Muscle of back (tissue), 11 donors: ENCODE data around the gene DOCK10. TPM values are rescaled to one million over a fixed set of nuclear protein-coding genes. Genes with fewer than 3 reads are reported as not detected.

Source experiments
- DNase-seq, 3 donors: peaks; one replicate each; pipeline versions ENCODE4 v3.0.0 to v3.0.0-alpha.2; 2013
- polyA plus RNA-seq, 10 donors: library from polyadenylated mRNA; unstranded; fragments of 120-200 nt; gene quantifications; one replicate each; pipeline ENCODE4 v1.2.1, GENCODE V29; 2013; ENCODE audit not compliant: insufficient read length in 10 of 10

DOCK10 gene
- polyA plus RNA-seq, 10 donors = 13.7 to 22.8 (median 19.6) TPM

- peak; percentile 44 to 83 (median 74) for DNase-seq
Observed at GRCh38 chr2:224837558-224837957, 204.7 kb downstream of the DOCK10 start.

- DNase-seq = no peak
Observed at GRCh38 chr2:224837066-224837465, 205.2 kb downstream of the DOCK10 start.

- no peak for DNase-seq
Observed at GRCh38 chr2:224836263-224836662, 206.0 kb downstream of the DOCK10 start.

- no peak for DNase-seq
Observed at GRCh38 chr2:224835405-224835804, 206.9 kb downstream of the DOCK10 start.

GRCh38 chr2:224833986-224834385 is 208.3 kb downstream of the DOCK10 start:
- no peak for DNase-seq

GRCh38 chr2:224832207-224832606 is 210.1 kb downstream of the DOCK10 start:
- no peak for DNase-seq

- DNase-seq = no peak
Observed at GRCh38 chr2:224831530-224831929, 210.7 kb downstream of the DOCK10 start.

GRCh38 chr2:224820283-224820991 is 221.8 kb downstream of the DOCK10 start:
- DNase-seq = no peak

- DNase-seq = no peak
Observed at GRCh38 chr2:224819075-224819474, 223.2 kb downstream of the DOCK10 start.

- no peak for DNase-seq
Observed at GRCh38 chr2:224817676-224818075, 224.6 kb downstream of the DOCK10 start.

- peak in 1 of 3 donors; percentile 69 for DNase-seq
Observed at GRCh38 chr2:224816816-224817215, 225.5 kb downstream of the DOCK10 start.

- DNase-seq = no peak
Observed at GRCh38 chr2:224813578-224813977, 228.7 kb downstream of the DOCK10 start.

GRCh38 chr2:224807153-224807964 is 234.9 kb downstream of the DOCK10 start:
- no peak for DNase-seq

GRCh38 chr2:224803930-224804329 is 238.3 kb downstream of the DOCK10 start:
- DNase-seq = no peak

GRCh38 chr2:224802407-224802806 is 239.9 kb downstream of the DOCK10 start:
- peak in 1 of 3 donors; percentile 20 for DNase-seq

GRCh38 chr2:224801360-224801759 is 240.9 kb downstream of the DOCK10 start:
- no peak for DNase-seq

GRCh38 chr2:224799691-224800090 is 242.6 kb downstream of the DOCK10 start:
- DNase-seq = no peak

- no peak for DNase-seq
Observed at GRCh38 chr2:224798180-224798579, 244.1 kb downstream of the DOCK10 start.

GRCh38 chr2:224796695-224797305 is 245.5 kb downstream of the DOCK10 start:
- DNase-seq = no peak

GRCh38 chr2:224793946-224794345 is 248.3 kb downstream of the DOCK10 start:
- peak; percentile 61 to 82 (median 76) for DNase-seq

- no peak for DNase-seq
Observed at GRCh38 chr2:224786848-224787247, 255.4 kb downstream of the DOCK10 start.

- no peak for DNase-seq
Observed at GRCh38 chr2:224781400-224781799, 260.9 kb downstream of the DOCK10 start.

- no peak for DNase-seq
Observed at GRCh38 chr2:224780823-224781222, 261.4 kb downstream of the DOCK10 start.
